ENCODE measurements around the gene OOSP1.

- TF ChIP-seq CTCF (IDR thresholded peaks at IDR 0.05; ENCODE audit: borderline replicate concordance, extremely low read depth, low read length, poor library complexity, severe bottlenecking) (no peak), EZH2 (IDR thresholded peaks at IDR 0.05; ENCODE audit: borderline replicate concordance, low read depth, low read length, severe bottlenecking) (no peak)
Measured at GRCh38 chr11:59943997-59944714, 5.9 kb downstream of the OOSP1 start.
